OCI-LY7 (cell line): ENCODE results near the gene EIF4ENIF1. TPM values are rescaled to one million over a fixed set of nuclear protein-coding genes. Genes with fewer than 3 reads are reported as not detected.

ENCODE experiments used
- BruUV-seq: library from RNA; stranded (reverse); fragments of 400-500 nt; replicated peaks from 2 replicates; lab custom pipeline; 2021; lab: Mats Ljungman, UMichigan
- CTCF ChIA-PET: fragments of 300-600 bp; sonication (Branson Sonifier 250); formaldehyde crosslinking; loops from one replicate; lab custom pipeline; 2022; ENCODE audit warnings: antibody characterized with exemption; ENCODE audit not compliant: unreplicated experiment; lab: Charles Lee
- POLR2A ChIA-PET: fragments of 300-600 bp; sonication (Branson Sonifier 250); formaldehyde crosslinking; loops from one replicate; lab custom pipeline; 2022; ENCODE audit warnings: antibody characterized with exemption; lab: Charles Lee
- DNase-seq: peaks from one replicate; pipeline ENCODE4 v3.0.0-alpha.2; 2015; ENCODE audit warnings: low spot score
- H2AFZ ChIP-seq: fragments of 200-600 bp; sonication (generic), shearing (Covaris generic); 2 replicates; pipeline ENCODE4 v1.6.1; 2014; ENCODE audit warnings: mild to moderate bottlenecking, antibody characterized with exemption, low read length, moderate library complexity
- H3K27ac ChIP-seq: fragments of 200-600 bp; sonication (generic); 2 replicates; pipeline ENCODE4 v1.5.1; 2014; ENCODE audit warnings: mixed run types, low read depth, mild to moderate bottlenecking, moderate library complexity, low read length, inconsistent platforms; ENCODE audit not compliant: poor library complexity, severe bottlenecking
- H3K36me3 ChIP-seq: fragments of 200-600 bp; sonication (generic); 2 replicates; pipeline ENCODE4 v1.6.1; 2014; ENCODE audit warnings: mild to moderate bottlenecking, antibody characterized with exemption, low read length, moderate library complexity, mixed read lengths; ENCODE audit not compliant: insufficient read depth
- H3K4me1 ChIP-seq: fragments of 200-600 bp; sonication (generic); 2 replicates; pipeline ENCODE4 v1.5.1; 2014; ENCODE audit warnings: mild to moderate bottlenecking, low read length; ENCODE audit not compliant: insufficient read depth, poor library complexity, severe bottlenecking
- H3K4me2 ChIP-seq: fragments of 200-600 bp; sonication (generic); 2 replicates; pipeline ENCODE4 v1.6.1; 2014; ENCODE audit warnings: mild to moderate bottlenecking, low read length
- H3K4me3 ChIP-seq: fragments of 200-600 bp; sonication (generic); 2 replicates; pipeline ENCODE4 v1.5.1; 2014; ENCODE audit warnings: mild to moderate bottlenecking, low read depth, low read length; ENCODE audit not compliant: poor library complexity, severe bottlenecking
- H3K79me2 ChIP-seq: fragments of 200-600 bp; sonication (generic); 2 replicates; pipeline ENCODE4 v1.6.1; 2016; ENCODE audit warnings: low read depth, mild to moderate bottlenecking, low read length, moderate library complexity, mixed read lengths; ENCODE audit not compliant: insufficient read depth
- H3K9me2 ChIP-seq: fragments of 200-600 bp; sonication (generic); 2 replicates; pipeline ENCODE4 v1.6.1; 2016; ENCODE audit warnings: mild to moderate bottlenecking, low read length, mixed read lengths; ENCODE audit not compliant: insufficient read depth
- H3K9me3 ChIP-seq: fragments of 200-600 bp; sonication (generic); 2 replicates; pipeline ENCODE4 v1.6.1; 2014; ENCODE audit warnings: mild to moderate bottlenecking, mixed run types, low read length, mixed read lengths
- H4K20me1 ChIP-seq: fragments of 200-600 bp; sonication (generic); 2 replicates; pipeline ENCODE4 v1.6.1; 2014; ENCODE audit warnings: mild to moderate bottlenecking, antibody characterized with exemption, low read length, moderate library complexity, mixed read lengths; ENCODE audit not compliant: insufficient read depth
- CTCF ChIP-seq: fragments of 200-600 bp; sonication (generic); conservative IDR thresholded peaks from 2 replicates; pipeline ENCODE4 v1.5.1; 2014; ENCODE audit warnings: mild to moderate bottlenecking, antibody characterized with exemption, low read length, moderate library complexity, mixed read lengths
- EZH2phosphoT487 ChIP-seq: fragments of 200-600 bp; sonication (generic); IDR thresholded peaks from 2 replicates; pipeline ENCODE4 v1.6.1; 2018; ENCODE audit warnings: low read depth, borderline replicate concordance, mild to moderate bottlenecking, mixed run types, antibody characterized with exemption, low read length, moderate library complexity, mixed read lengths
- intact Hi-C: fragments of 100-400 bp; cut with micrococcal nuclease; formaldehyde crosslinking; loops from one replicate; pipeline ENCODE4 v1.10.0; 2022; ENCODE audit not compliant: unreplicated experiment
- total RNA-seq, 2 experiments: library from RNA; depleted of rRNA in 1 of 2; stranded (reverse); fragments of >200 nt in 1 of 2; shearing (Covaris generic) in 1 of 2; gene quantifications; 2 replicates each; pipeline ENCODE4 v1.2.3, GENCODE V29; 2014 to 2022

EIF4ENIF1 gene
- total RNA-seq, 2 experiments from 2014 or later = 18.1 to 40.3 TPM

GRCh38 chr22:31451709-31452571 lies 37.7 kb downstream of the EIF4ENIF1 start:
- ChIA-PET POLR2A (interaction anchor here (0.6 to 1.1 kb wide), 7 partner anchors 16 to 1578 kb away, joined by 3 to 4 read pairs (median 3); no protein-coding TSS in a partner anchor), CTCF (interaction anchor here (0.8 to 1.2 kb wide), 2 partner anchors 15 to 25 kb away, joined by 3 to 4 read pairs; no protein-coding TSS in a partner anchor)
- peaks cover 79% of the 10 kb centered on the region for H3K36me3 ChIP-seq
- H3K9me2 ChIP-seq = no peaks in the 10 kb centered on the region
- H3K79me2 ChIP-seq = no peaks in the 10 kb centered on the region
- peak; percentile 67 for DNase-seq
- no peak overlapping the region for H3K4me3 ChIP-seq
- H3K27ac ChIP-seq = peak overlapping the region; percentile 5
- TSS peak; percentile 27 for BruUV-seq
- no peak for TF ChIP-seq EZH2phosphoT487
- TF ChIP-seq CTCF = peak; percentile 90
- peak overlapping the region; percentile 3; the same call in 1 of the 2 replicates for H3K4me2 ChIP-seq
- no peaks in the 10 kb centered on the region for H4K20me1 ChIP-seq
- peaks cover 15% of the 10 kb centered on the region for H3K4me1 ChIP-seq
- intact Hi-C loops = loop anchor here (5.0 kb wide), 1 partner anchor 180 kb away; no protein-coding TSS in a partner anchor
- no peak overlapping the region for H2AFZ ChIP-seq
- no peaks in the 10 kb centered on the region for H3K9me3 ChIP-seq

- POLR2A ChIA-PET = interaction anchor here (0.7 to 1.1 kb wide), 2 partner anchors 35 to 248 kb away, joined by 3 to 4 read pairs; no protein-coding TSS in a partner anchor
Observed at GRCh38 chr22:31449506-31449905, 40.1 kb downstream of the EIF4ENIF1 start.

More at GRCh38 chr22:31449506-31449905, 40.1 kb downstream of the EIF4ENIF1 start:
- DNase-seq = no peak
- H3K27ac ChIP-seq = no peak overlapping the region
- H3K79me2 ChIP-seq = no peaks in the 10 kb centered on the region
- H4K20me1 ChIP-seq = no peaks in the 10 kb centered on the region
- no peak overlapping the region for H3K4me2 ChIP-seq
- CTCF ChIA-PET = no interaction called here
- no TSS peak for BruUV-seq
- H3K9me3 ChIP-seq = no peaks in the 10 kb centered on the region
- TF ChIP-seq CTCF (no peak), EZH2phosphoT487 (no peak)
- H3K4me3 ChIP-seq = no peak overlapping the region
- no peak overlapping the region for H2AFZ ChIP-seq
- H3K4me1 ChIP-seq = peaks cover 15% of the 10 kb centered on the region
- no peaks in the 10 kb centered on the region for H3K9me2 ChIP-seq
- intact Hi-C loops = no loop called here
- peaks cover 84% of the 10 kb centered on the region for H3K36me3 ChIP-seq
